RWPE1 (cell line): ENCODE results near the gene EXOC3L1.

Experiments
- CTCF ChIA-PET: fragments of 350-600 bp; sonication (Branson Sonifier 250); formaldehyde crosslinking; extraction: SDS; loops from one replicate; lab custom pipeline; 2021; lab: Yijun Ruan, JAX
- POLR2A ChIA-PET: fragments of 400-600 bp; formaldehyde crosslinking; extraction: SDS; loops from one replicate; lab custom pipeline; 2020; ENCODE audit warnings: antibody characterized with exemption; ENCODE audit not compliant: low non-redundant PET; lab: Yijun Ruan, JAX
- DNase-seq: peaks from one replicate; pipeline ENCODE4 v3.0.0; 2012; ENCODE audit warnings: low spot score
- H3K27ac ChIP-seq: fragments of 450-650 bp; 2 replicates; pipeline ENCODE4 v1.5.1; 2017
- TF ChIP-seq, protein P1 (sequence below): fragments of 450-650 bp; conservative IDR thresholded peaks from 2 replicates; pipeline ENCODE4 v1.5.1; 2017; ENCODE audit warnings: low read depth, mild to moderate bottlenecking

EXOC3L1 gene

GRCh38 chr16:67157892-67158635 lies 31.9 kb downstream of the EXOC3L1 start:
- POLR2A ChIA-PET = no interaction called here
- H3K27ac ChIP-seq = peak overlapping the region; percentile 40
- TF ChIP-seq, protein P1, sequence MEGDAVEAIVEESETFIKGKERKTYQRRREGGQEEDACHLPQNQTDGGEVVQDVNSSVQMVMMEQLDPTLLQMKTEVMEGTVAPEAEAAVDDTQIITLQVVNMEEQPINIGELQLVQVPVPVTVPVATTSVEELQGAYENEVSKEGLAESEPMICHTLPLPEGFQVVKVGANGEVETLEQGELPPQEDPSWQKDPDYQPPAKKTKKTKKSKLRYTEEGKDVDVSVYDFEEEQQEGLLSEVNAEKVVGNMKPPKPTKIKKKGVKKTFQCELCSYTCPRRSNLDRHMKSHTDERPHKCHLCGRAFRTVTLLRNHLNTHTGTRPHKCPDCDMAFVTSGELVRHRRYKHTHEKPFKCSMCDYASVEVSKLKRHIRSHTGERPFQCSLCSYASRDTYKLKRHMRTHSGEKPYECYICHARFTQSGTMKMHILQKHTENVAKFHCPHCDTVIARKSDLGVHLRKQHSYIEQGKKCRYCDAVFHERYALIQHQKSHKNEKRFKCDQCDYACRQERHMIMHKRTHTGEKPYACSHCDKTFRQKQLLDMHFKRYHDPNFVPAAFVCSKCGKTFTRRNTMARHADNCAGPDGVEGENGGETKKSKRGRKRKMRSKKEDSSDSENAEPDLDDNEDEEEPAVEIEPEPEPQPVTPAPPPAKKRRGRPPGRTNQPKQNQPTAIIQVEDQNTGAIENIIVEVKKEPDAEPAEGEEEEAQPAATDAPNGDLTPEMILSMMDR = no peak
- no peak for DNase-seq
- CTCF ChIA-PET = interaction anchor here (0.6 kb wide), 1 partner anchor 615 kb away, joined by 3 read pairs; no protein-coding TSS in a partner anchor

DNA sequence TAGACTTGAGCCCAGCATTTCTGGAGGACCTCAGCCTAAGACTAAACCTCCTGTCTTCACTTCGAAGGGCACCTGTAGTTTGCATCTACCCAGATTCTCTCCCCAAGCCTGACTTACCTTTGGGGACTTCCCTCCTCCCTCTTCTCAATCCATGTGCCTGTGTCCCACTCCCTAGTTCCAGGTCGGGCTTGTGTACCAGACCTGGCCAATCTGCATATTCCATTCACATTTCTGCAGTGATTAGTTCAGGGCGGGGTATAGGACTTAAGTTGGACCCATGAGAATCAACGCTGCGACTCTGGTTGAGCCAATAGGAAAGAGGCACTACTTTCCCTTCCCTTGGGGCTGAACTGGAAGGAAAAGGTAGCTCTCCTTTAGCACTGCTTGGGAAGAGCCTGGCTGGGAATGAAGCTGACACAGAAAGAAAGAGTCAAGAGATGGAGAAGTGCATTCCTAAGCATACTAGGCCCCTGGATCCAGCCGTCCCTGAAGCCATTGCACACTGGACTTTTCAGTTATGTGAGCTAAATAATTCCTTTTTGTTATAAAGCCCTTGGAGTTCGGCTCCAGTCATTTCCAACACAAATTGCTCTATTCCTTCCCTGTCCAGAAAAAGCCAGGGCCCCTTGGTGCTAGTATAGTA lies 32.7 kb downstream of the EXOC3L1 start:
- POLR2A ChIA-PET = no interaction called here
- TF ChIP-seq, protein P1 = no peak
- no peak for DNase-seq
- H3K27ac ChIP-seq = no peak overlapping the region
- CTCF ChIA-PET = no interaction called here

- no peak overlapping the region for H3K27ac ChIP-seq
- no peak for DNase-seq
- CTCF ChIA-PET = interaction anchor here (0.9 to 2.0 kb wide), 11 partner anchors 14 to 202 kb away, joined by 3 to 27 read pairs (median 9); partner anchors contain the start of gene NOL3
- POLR2A ChIA-PET = no interaction called here
- TF ChIP-seq, protein P1 = no peak
Measured at GRCh38 chr16:67156143-67156844, 33.6 kb downstream of the EXOC3L1 start.

DNA sequence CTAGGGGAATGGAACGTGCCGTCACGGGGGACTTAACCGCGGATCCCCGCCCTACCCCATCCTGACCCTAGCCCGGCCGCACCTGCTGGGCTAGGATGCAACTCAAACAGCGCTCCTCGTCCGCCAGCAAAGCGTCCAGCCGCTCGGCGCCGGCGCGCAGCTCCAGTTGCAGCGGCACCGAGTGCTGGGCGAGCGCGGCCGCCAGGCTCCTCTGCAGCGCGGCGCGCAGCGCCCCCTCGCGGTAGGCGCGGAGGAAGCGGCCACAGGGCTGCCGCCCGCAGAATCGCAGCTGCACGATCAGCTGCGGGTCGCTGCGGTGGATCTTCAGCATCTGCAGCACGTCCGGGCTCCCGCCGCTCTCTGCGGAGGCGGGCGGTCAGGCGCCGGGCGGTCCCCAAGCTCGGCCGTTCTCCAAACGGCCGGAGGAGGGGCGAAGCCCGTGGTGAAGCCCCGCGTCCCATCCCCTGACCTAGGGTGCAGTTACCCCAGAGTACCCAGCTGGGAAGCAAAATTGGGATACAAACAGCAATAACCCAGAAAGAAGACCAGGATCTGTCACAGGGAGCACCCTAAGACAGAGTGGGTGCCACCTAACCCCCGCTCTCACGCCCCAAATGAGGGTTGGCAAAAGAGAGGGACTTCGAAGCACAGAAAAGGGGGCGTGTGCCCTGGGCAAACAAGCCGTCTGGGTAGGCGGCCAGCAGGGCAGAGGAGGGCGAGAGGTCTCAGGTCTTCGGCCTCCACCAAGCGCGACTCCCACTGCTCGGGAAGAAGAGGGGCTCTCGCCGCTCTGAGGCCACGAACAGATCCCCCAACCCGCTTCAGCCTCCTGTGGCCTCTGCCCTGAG lies 34.4 kb downstream of the EXOC3L1 start:
- POLR2A ChIA-PET = interaction anchor here (0.6 to 0.9 kb wide), 3 partner anchors 15 to 276 kb away, joined by 3 to 4 read pairs (median 3); partner anchors contain the start of gene NOL3
- DNase-seq = peak; percentile 74
- CTCF ChIA-PET = interaction anchor here (0.5 to 2.0 kb wide), 44 partner anchors 8 to 1103 kb away, joined by 3 to 27 read pairs (median 4); partner anchors contain the start of genes CES3, ELMO3, EXOC3L1 and NOL3
- TF ChIP-seq, protein P1 = peak; percentile 95
- no peak overlapping the region for H3K27ac ChIP-seq

DNA sequence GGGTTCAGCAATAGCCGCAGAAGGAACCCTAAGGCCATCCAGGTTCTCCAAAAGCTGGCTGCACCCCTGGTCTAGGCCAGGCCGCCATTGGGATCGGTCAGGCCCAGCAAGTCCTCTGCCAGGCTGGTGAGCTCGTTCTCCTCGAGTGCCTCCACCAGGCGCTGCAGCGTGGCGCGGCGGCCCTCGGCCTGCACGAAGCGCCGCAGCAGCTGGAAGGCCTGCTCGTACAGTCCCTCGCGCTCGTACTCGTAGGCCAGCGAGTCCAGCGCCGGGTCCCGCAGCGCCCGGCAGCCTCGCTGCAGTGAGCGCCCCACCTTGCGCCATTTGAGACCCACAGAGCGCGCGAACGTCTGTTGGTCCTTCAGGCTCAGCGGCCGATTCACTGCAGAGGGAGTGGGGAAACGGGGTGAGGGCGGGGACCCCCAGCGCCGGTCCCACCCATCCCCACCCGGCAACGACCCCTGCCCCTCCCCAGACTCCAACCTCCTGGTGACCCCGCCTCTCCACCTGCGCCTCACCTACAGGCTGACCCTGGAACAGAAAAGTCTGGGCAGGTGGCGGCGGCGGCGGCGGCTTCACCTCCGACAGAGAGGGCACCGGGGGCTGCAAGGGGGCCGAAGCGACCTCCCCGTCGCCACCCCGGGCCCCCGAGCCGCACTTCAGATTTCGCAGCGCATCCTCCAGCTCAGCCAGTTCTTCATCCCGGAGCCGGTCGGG lies 35.2 kb downstream of the EXOC3L1 start:
- POLR2A ChIA-PET = interaction anchor here (0.6 to 0.9 kb wide), 3 partner anchors 16 to 276 kb away, joined by 3 to 4 read pairs (median 3); partner anchors contain the start of gene NOL3
- no peak overlapping the region for H3K27ac ChIP-seq
- CTCF ChIA-PET = interaction anchor here (0.5 to 2.0 kb wide), 40 partner anchors 9 to 1102 kb away, joined by 3 to 27 read pairs (median 4); partner anchors contain the start of genes CES3, ELMO3 and EXOC3L1
- no peak for DNase-seq
- TF ChIP-seq, protein P1 = no peak
